H9 (cell line): Measurements from ENCODE around the gene OR2Y1. TPM values are rescaled to one million over a fixed set of nuclear protein-coding genes. Genes with fewer than 3 reads are reported as not detected.

Experiments
- DNase-seq: peaks from one replicate; pipeline ENCODE4 v3.0.0-alpha.2; 2017
- H2AFZ ChIP-seq: one replicate; pipeline ENCODE4 v1.6.1; 2013; ENCODE audit warnings: mild to moderate bottlenecking, low read length, control low read depth, moderate library complexity
- H2AK5ac ChIP-seq: 2 replicates; pipeline ENCODE4 v1.6.1; 2013; ENCODE audit warnings: low read length, control low read depth, mixed read lengths; ENCODE audit not compliant: insufficient read length
- H2BK120ac ChIP-seq: one replicate; pipeline ENCODE4 v1.6.1; 2013; ENCODE audit warnings: low read depth, mild to moderate bottlenecking, low read length, control low read depth, inconsistent platforms; ENCODE audit not compliant: poor library complexity, severe bottlenecking
- H2BK12ac ChIP-seq: 2 replicates; pipeline ENCODE4 v1.6.1; 2013; ENCODE audit warnings: low read length, control low read depth, mixed read lengths, low read depth; ENCODE audit not compliant: insufficient read length
- H2BK15ac ChIP-seq: 2 replicates; pipeline ENCODE4 v1.6.1; 2013; ENCODE audit warnings: low read depth, low read length, control low read depth
- H2BK20ac ChIP-seq: one replicate; pipeline ENCODE4 v1.6.1; 2013; ENCODE audit warnings: low read depth, mild to moderate bottlenecking, low read length, control low read depth, inconsistent platforms; ENCODE audit not compliant: poor library complexity, severe bottlenecking
- H2BK5ac ChIP-seq: 2 replicates; pipeline ENCODE4 v1.6.1; 2013; ENCODE audit warnings: low read length, control low read depth, mixed read lengths; ENCODE audit not compliant: insufficient read length
- H3K14ac ChIP-seq: 2 replicates; pipeline ENCODE4 v1.6.1; 2013; ENCODE audit warnings: low read length, control low read depth; ENCODE audit not compliant: insufficient read depth
- H3K18ac ChIP-seq: 2 replicates; pipeline ENCODE4 v1.6.1; 2013; ENCODE audit warnings: low read depth, mild to moderate bottlenecking, mixed read lengths, low read length, control low read depth; ENCODE audit not compliant: insufficient read length
- H3K23ac ChIP-seq: 2 replicates; pipeline ENCODE4 v1.6.1; 2013; ENCODE audit warnings: low read length, control low read depth, mixed read lengths, low read depth; ENCODE audit not compliant: insufficient read length
- H3K23me2 ChIP-seq: 2 replicates; pipeline ENCODE4 v1.6.1; 2013; ENCODE audit warnings: low read depth, mild to moderate bottlenecking, mixed read lengths, low read length, control low read depth; ENCODE audit not compliant: insufficient read length, poor library complexity, severe bottlenecking
- H3K27ac ChIP-seq: 2 replicates; pipeline ENCODE4 v1.5.1; 2013; ENCODE audit warnings: low read length, control low read depth, mixed read lengths, low read depth; ENCODE audit not compliant: insufficient read length
- H3K27me3 ChIP-seq: 2 replicates; pipeline ENCODE4 v1.6.1; 2013; ENCODE audit warnings: low read length, control low read depth, inconsistent platforms; ENCODE audit not compliant: insufficient read depth
- H3K4ac ChIP-seq: 2 replicates; pipeline ENCODE4 v1.6.1; 2013; ENCODE audit warnings: low read depth, mild to moderate bottlenecking, control low read depth, inconsistent platforms, low read length, moderate library complexity
- H3K4me1 ChIP-seq: 2 replicates; pipeline ENCODE4 v1.6.1; 2013; ENCODE audit warnings: low read length, control low read depth, inconsistent platforms; ENCODE audit not compliant: insufficient read depth
- H3K4me2 ChIP-seq: 2 replicates; pipeline ENCODE4 v1.6.1; 2013; ENCODE audit warnings: low read length, control low read depth, mixed read lengths; ENCODE audit not compliant: insufficient read length, insufficient read depth
- H3K56ac ChIP-seq: 2 replicates; pipeline ENCODE4 v1.6.1; 2013; ENCODE audit warnings: low read depth, mild to moderate bottlenecking, mixed read lengths, low read length, control low read depth; ENCODE audit not compliant: insufficient read length
- H3K79me1 ChIP-seq: 2 replicates; pipeline ENCODE4 v1.6.1; 2013; ENCODE audit warnings: low read depth, mild to moderate bottlenecking, moderate library complexity, low read length, control low read depth, inconsistent platforms; ENCODE audit not compliant: insufficient read depth, poor library complexity, severe bottlenecking
- H3K79me2 ChIP-seq: 2 replicates; pipeline ENCODE4 v1.6.1; 2013; ENCODE audit warnings: low read length, control low read depth, inconsistent platforms; ENCODE audit not compliant: insufficient read depth
- H3K9ac ChIP-seq: 2 replicates; pipeline ENCODE4 v1.6.1; 2013; ENCODE audit warnings: low read length, control low read depth, mixed read lengths; ENCODE audit not compliant: insufficient read length; ENCODE audit errors: extremely low read depth
- H3K9me3 ChIP-seq: one replicate; pipeline ENCODE4 v1.6.1; 2013; ENCODE audit warnings: low read depth, low read length, inconsistent platforms; ENCODE audit not compliant: control insufficient read depth
- H3T11ph ChIP-seq: one replicate; pipeline ENCODE4 v1.6.1; 2013; ENCODE audit warnings: mild to moderate bottlenecking, low read length, control low read depth, inconsistent platforms
- H4K20me1 ChIP-seq: one replicate; pipeline ENCODE4 v1.6.1; 2013; ENCODE audit not compliant: control insufficient read depth, insufficient read length, insufficient read depth
- H4K5ac ChIP-seq: 2 replicates; pipeline ENCODE4 v1.6.1; 2013; ENCODE audit warnings: low read depth, mild to moderate bottlenecking, mixed read lengths, low read length, control low read depth; ENCODE audit not compliant: insufficient read length
- H4K8ac ChIP-seq: replicated peaks from 2 replicates; pipeline ENCODE4 v1.6.1; 2013; ENCODE audit warnings: low read length, control low read depth, mixed read lengths, low read depth; ENCODE audit not compliant: insufficient read length
- H4K91ac ChIP-seq: 2 replicates; pipeline ENCODE4 v1.6.1; 2013; ENCODE audit warnings: low read depth, mild to moderate bottlenecking, moderate library complexity, mixed read lengths, low read length, control low read depth; ENCODE audit not compliant: insufficient read length
- H3K27ac Mint-ChIP-seq, 3 experiments: 2 replicates in 2 of 3; 3 replicates in 1 of 3; pipeline ENCODE4 v1.8.0; 2020 to 2021; ENCODE audit warnings: mixed read lengths in 3 of 3, mild to moderate bottlenecking in 1 of 3, moderate library complexity in 1 of 3
- H3K27me3 Mint-ChIP-seq: 2 replicates; pipeline ENCODE4 v1.8.0; 2021; ENCODE audit warnings: low read depth, mild to moderate bottlenecking, moderate library complexity, mixed read lengths
- H3K36me3 Mint-ChIP-seq, 3 experiments: 2 replicates in 2 of 3; 3 replicates in 1 of 3; pipeline ENCODE4 v1.8.0; 2020 to 2021; ENCODE audit warnings: low read depth in 3 of 3, mixed read lengths in 3 of 3; ENCODE audit not compliant: insufficient read depth in 1 of 3
- H3K4me1 Mint-ChIP-seq, 2 experiments: 2 replicates each; pipeline ENCODE4 v1.8.0; 2020; ENCODE audit warnings: mixed read lengths in 2 of 2
- H3K4me3 Mint-ChIP-seq, 2 experiments: 2 replicates in 1 of 2; 3 replicates in 1 of 2; pipeline ENCODE4 v1.8.0; 2020 to 2021; ENCODE audit warnings: mild to moderate bottlenecking in 2 of 2, mixed read lengths in 2 of 2, moderate library complexity in 1 of 2
- H3K9me3 Mint-ChIP-seq, 2 experiments: 2 replicates in 1 of 2; 3 replicates in 1 of 2; pipeline ENCODE4 v1.8.0; 2020; ENCODE audit warnings: mild to moderate bottlenecking in 2 of 2, mixed read lengths in 2 of 2, moderate library complexity in 1 of 2
- CTCF ChIP-seq: fragments of 200-600 bp; sonication (generic); conservative IDR thresholded peaks from 3 replicates; pipeline ENCODE4 v1.8.0; 2021; ENCODE audit warnings: antibody characterized with exemption, mild to moderate bottlenecking
- WGBS: extraction: QIAGEN DNeasy Blood & Tissue Kit; methylation state at CpG from one replicate; pipeline ENCODE4 v1.1.7; 2013; ENCODE audit warnings: missing lambda C conversion rate, low lambda C conversion rate, mixed read lengths; ENCODE audit not compliant: insufficient read length; ENCODE audit errors: extremely low coverage; 5-methylcytosine and 5-hydroxymethylcytosine counted together
- total RNA-seq: library from RNA; stranded (reverse); gene quantifications from 2 replicates; pipeline ENCODE4 v1.2.1, GENCODE V29; 2021

OR2Y1 gene
- total RNA-seq, 1 experiment from 2014 or later, result not detected

DNA sequence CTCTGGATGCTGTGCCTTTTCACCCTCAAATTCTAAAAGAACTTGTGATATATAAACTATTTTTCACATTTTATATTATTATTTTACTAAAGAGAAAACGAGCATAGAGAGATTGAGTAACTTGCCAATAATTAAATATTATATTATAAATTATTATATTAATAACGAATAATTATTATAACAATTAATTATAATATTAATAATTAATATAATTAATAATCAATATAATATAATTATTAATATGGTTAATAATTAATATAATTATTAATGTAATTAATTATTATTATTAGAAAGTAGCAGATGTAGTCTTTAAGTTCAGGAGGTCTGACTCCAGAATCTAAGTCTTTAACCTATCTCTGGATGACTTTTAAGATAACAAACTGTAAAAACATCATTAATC lies 20.1 kb downstream of the OR2Y1 start:
- H2BK5ac ChIP-seq, result no peak overlapping the region
- no peak overlapping the region for H2BK120ac ChIP-seq
- WGBS, result no CpG with 5 or more reads among the region's 2 CpGs
- H2AFZ ChIP-seq, result no peak overlapping the region
- H3K79me1 ChIP-seq, result no peaks in the 10 kb centered on the region
- no peak overlapping the region for H4K91ac ChIP-seq
- H2BK12ac ChIP-seq, result no peak overlapping the region
- no peak overlapping the region for H3K4ac ChIP-seq
- H3K9me3 Mint-ChIP-seq, result no peaks in the 10 kb centered on the region
- H3K9ac ChIP-seq, result no peak overlapping the region
- no peak overlapping the region for H3K18ac ChIP-seq
- no peak overlapping the region for H2BK15ac ChIP-seq
- H3K23ac ChIP-seq, result no peak overlapping the region
- no peaks in the 10 kb centered on the region for H3K4me1 ChIP-seq
- H3K27ac Mint-ChIP-seq, result no peak overlapping the region
- no peak overlapping the region for H2BK20ac ChIP-seq
- no peak overlapping the region for H2AK5ac ChIP-seq
- H3K9me3 ChIP-seq, result no peaks in the 10 kb centered on the region
- H3K56ac ChIP-seq, result no peak overlapping the region
- H3K4me2 ChIP-seq, result no peak overlapping the region
- H4K5ac ChIP-seq, result no peak overlapping the region
- no peak for DNase-seq
- no peaks in the 10 kb centered on the region for H3K4me1 Mint-ChIP-seq
- no peaks in the 10 kb centered on the region for H3K23me2 ChIP-seq
- no peak overlapping the region for H3K27ac ChIP-seq
- no peak overlapping the region for H3K14ac ChIP-seq
- no peaks in the 10 kb centered on the region for H3K79me2 ChIP-seq
- no peaks in the 10 kb centered on the region for H4K20me1 ChIP-seq
- no peak overlapping the region for H3T11ph ChIP-seq
- no peaks in the 10 kb centered on the region; the same call in 1 of the 2 replicates for H3K27me3 Mint-ChIP-seq
- H3K4me3 Mint-ChIP-seq, result no peak overlapping the region
- no peaks in the 10 kb centered on the region for H3K36me3 Mint-ChIP-seq
- H3K27me3 ChIP-seq, result no peaks in the 10 kb centered on the region; the same call in 1 of the 2 replicates
- no peak for TF ChIP-seq CTCF
- no peak overlapping the region for H4K8ac ChIP-seq
